ENCODE results near the gene CD300H. TPM values are rescaled to one million over a fixed set of nuclear protein-coding genes. Genes with fewer than 3 reads are reported as not detected.

The CD300H gene
- total RNA-seq, 4 donors from 2014 or later, result not detected

GRCh38 chr17:74527081-74527480 is 40.2 kb downstream of the CD300H start:
- Histone ChIP-seq H3K36me3 (no peaks in the 10 kb centered on the region), H3K27me3 (peaks cover 2% of the 10 kb centered on the region), H3K9me3 (no peaks in the 10 kb centered on the region), H3K4me1 (no peaks in the 10 kb centered on the region), H3K4me3 (no peak overlapping the region), H3K27ac (no peak overlapping the region)
- DNase-seq (ENCODE audit: low spot score in 2 of 2), result peak; percentile 39 to 45
- no peak for TF ChIP-seq CTCF (IDR thresholded peaks at IDR 0.05)
- TF ChIP-seq POLR2A (IDR thresholded peaks at IDR 0.05), result no peak
- no peak for TF ChIP-seq POLR2AphosphoS5 (IDR thresholded peaks at IDR 0.05)
- TF ChIP-seq EP300 (IDR thresholded peaks at IDR 0.05), result no peak
- 85% methylated on average over 5 of the region's 5 CpGs for WGBS

- 69% methylated on average over 3 of the region's 3 CpGs for WGBS
- DNase-seq (ENCODE audit: low spot score in 2 of 2), result peak in 1 of 2 donors; percentile 9
- no peak for TF ChIP-seq POLR2AphosphoS5 (IDR thresholded peaks at IDR 0.05)
- TF ChIP-seq CTCF (IDR thresholded peaks at IDR 0.05), result no peak
- TF ChIP-seq POLR2A (IDR thresholded peaks at IDR 0.05), result no peak
- no peak for TF ChIP-seq EP300 (IDR thresholded peaks at IDR 0.05)
- H3K36me3 ChIP-seq, result no peaks in the 10 kb centered on the region
- H3K27me3 ChIP-seq, result peaks cover 2% of the 10 kb centered on the region
- H3K4me1 ChIP-seq, result no peaks in the 10 kb centered on the region
- H3K4me3 ChIP-seq, result no peak overlapping the region
- H3K27ac ChIP-seq, result no peak overlapping the region
- H3K9me3 ChIP-seq, result no peaks in the 10 kb centered on the region
These were observed 40.6 kb downstream of the CD300H start for GRCh38 chr17:74526681-74527080.

GRCh38 chr17:74525781-74526288 is 41.5 kb downstream of the CD300H start:
- Histone ChIP-seq H3K36me3 (no peaks in the 10 kb centered on the region), H3K4me1 (no peaks in the 10 kb centered on the region), H3K27ac (no peak overlapping the region), H3K9me3 (no peaks in the 10 kb centered on the region), H3K27me3 (peaks cover 2% of the 10 kb centered on the region), H3K4me3 (no peak overlapping the region)
- TF ChIP-seq POLR2AphosphoS5 (IDR thresholded peaks at IDR 0.05) (no peak), POLR2A (IDR thresholded peaks at IDR 0.05) (no peak), EP300 (IDR thresholded peaks at IDR 0.05) (no peak), CTCF (IDR thresholded peaks at IDR 0.05) (no peak)
- 91% methylated on average over 14 of the region's 14 CpGs for WGBS
- DNase-seq (ENCODE audit: low spot score in 2 of 2), result peak; percentile 24 to 45

GRCh38 chr17:74525465-74525725 is 41.9 kb downstream of the CD300H start:
- no peaks in the 10 kb centered on the region for H3K36me3 ChIP-seq
- H3K27ac ChIP-seq, result no peak overlapping the region
- H3K9me3 ChIP-seq, result no peaks in the 10 kb centered on the region
- H3K27me3 ChIP-seq, result peaks cover 2% of the 10 kb centered on the region
- WGBS, result 100% methylated on average over 1 of the region's 1 CpG
- DNase-seq (ENCODE audit: low spot score in 2 of 2), result no peak
- no peak overlapping the region for H3K4me3 ChIP-seq
- no peak for TF ChIP-seq CTCF (IDR thresholded peaks at IDR 0.05)
- TF ChIP-seq POLR2A (IDR thresholded peaks at IDR 0.05), result no peak
- TF ChIP-seq POLR2AphosphoS5 (IDR thresholded peaks at IDR 0.05), result no peak
- no peak for TF ChIP-seq EP300 (IDR thresholded peaks at IDR 0.05)
- no peaks in the 10 kb centered on the region for H3K4me1 ChIP-seq

- H3K4me1 ChIP-seq, result no peaks in the 10 kb centered on the region
- DNase-seq (ENCODE audit: low spot score in 2 of 2), result peak; percentile 25 to 35
- no peak overlapping the region for H3K27ac ChIP-seq
- H3K4me3 ChIP-seq, result no peak overlapping the region
- H3K27me3 ChIP-seq, result peaks cover 2% of the 10 kb centered on the region
- no peaks in the 10 kb centered on the region for H3K9me3 ChIP-seq
- no peaks in the 10 kb centered on the region for H3K36me3 ChIP-seq
- WGBS, result 78% methylated on average over 8 of the region's 11 CpGs
- TF ChIP-seq CTCF (IDR thresholded peaks at IDR 0.05), result no peak
- no peak for TF ChIP-seq EP300 (IDR thresholded peaks at IDR 0.05)
- TF ChIP-seq POLR2AphosphoS5 (IDR thresholded peaks at IDR 0.05), result no peak
- TF ChIP-seq POLR2A (IDR thresholded peaks at IDR 0.05), result no peak
These were observed 42.5 kb downstream of the CD300H start for GRCh38 chr17:74524653-74525464.
